OCI-LY7 (cell line): ENCODE data around the gene TEX44. TPM values are rescaled to one million over a fixed set of nuclear protein-coding genes. Genes with fewer than 3 reads are reported as not detected.
A peak's percentile ranks its signal among the peaks of the same experiment; 100 is the strongest.

Source experiments
- BruUV-seq: library from RNA; stranded (reverse); fragments of 400-500 nt; replicated peaks from 2 replicates; lab custom pipeline; 2021; lab: Mats Ljungman, UMichigan
- CTCF ChIA-PET: fragments of 300-600 bp; sonication (Branson Sonifier 250); formaldehyde crosslinking; loops from one replicate; lab custom pipeline; 2022; ENCODE audit warnings: antibody characterized with exemption; ENCODE audit not compliant: unreplicated experiment; lab: Charles Lee
- POLR2A ChIA-PET: fragments of 300-600 bp; sonication (Branson Sonifier 250); formaldehyde crosslinking; loops from one replicate; lab custom pipeline; 2022; ENCODE audit warnings: antibody characterized with exemption; lab: Charles Lee
- DNase-seq: peaks from one replicate; pipeline ENCODE4 v3.0.0-alpha.2; 2015; ENCODE audit warnings: low spot score
- H2AFZ ChIP-seq: fragments of 200-600 bp; sonication (generic), shearing (Covaris generic); 2 replicates; pipeline ENCODE4 v1.6.1; 2014; ENCODE audit warnings: mild to moderate bottlenecking, antibody characterized with exemption, low read length, moderate library complexity
- H3K27ac ChIP-seq: fragments of 200-600 bp; sonication (generic); 2 replicates; pipeline ENCODE4 v1.5.1; 2014; ENCODE audit warnings: mixed run types, low read depth, mild to moderate bottlenecking, moderate library complexity, low read length, inconsistent platforms; ENCODE audit not compliant: poor library complexity, severe bottlenecking
- H3K36me3 ChIP-seq: fragments of 200-600 bp; sonication (generic); 2 replicates; pipeline ENCODE4 v1.6.1; 2014; ENCODE audit warnings: mild to moderate bottlenecking, antibody characterized with exemption, low read length, moderate library complexity, mixed read lengths; ENCODE audit not compliant: insufficient read depth
- H3K4me1 ChIP-seq: fragments of 200-600 bp; sonication (generic); 2 replicates; pipeline ENCODE4 v1.5.1; 2014; ENCODE audit warnings: mild to moderate bottlenecking, low read length; ENCODE audit not compliant: insufficient read depth, poor library complexity, severe bottlenecking
- H3K4me2 ChIP-seq: fragments of 200-600 bp; sonication (generic); 2 replicates; pipeline ENCODE4 v1.6.1; 2014; ENCODE audit warnings: mild to moderate bottlenecking, low read length
- H3K4me3 ChIP-seq: fragments of 200-600 bp; sonication (generic); 2 replicates; pipeline ENCODE4 v1.5.1; 2014; ENCODE audit warnings: mild to moderate bottlenecking, low read depth, low read length; ENCODE audit not compliant: poor library complexity, severe bottlenecking
- H3K79me2 ChIP-seq: fragments of 200-600 bp; sonication (generic); 2 replicates; pipeline ENCODE4 v1.6.1; 2016; ENCODE audit warnings: low read depth, mild to moderate bottlenecking, low read length, moderate library complexity, mixed read lengths; ENCODE audit not compliant: insufficient read depth
- H3K9me2 ChIP-seq: fragments of 200-600 bp; sonication (generic); 2 replicates; pipeline ENCODE4 v1.6.1; 2016; ENCODE audit warnings: mild to moderate bottlenecking, low read length, mixed read lengths; ENCODE audit not compliant: insufficient read depth
- H3K9me3 ChIP-seq: fragments of 200-600 bp; sonication (generic); 2 replicates; pipeline ENCODE4 v1.6.1; 2014; ENCODE audit warnings: mild to moderate bottlenecking, mixed run types, low read length, mixed read lengths
- H4K20me1 ChIP-seq: fragments of 200-600 bp; sonication (generic); 2 replicates; pipeline ENCODE4 v1.6.1; 2014; ENCODE audit warnings: mild to moderate bottlenecking, antibody characterized with exemption, low read length, moderate library complexity, mixed read lengths; ENCODE audit not compliant: insufficient read depth
- CTCF ChIP-seq: fragments of 200-600 bp; sonication (generic); conservative IDR thresholded peaks from 2 replicates; pipeline ENCODE4 v1.5.1; 2014; ENCODE audit warnings: mild to moderate bottlenecking, antibody characterized with exemption, low read length, moderate library complexity, mixed read lengths
- EZH2phosphoT487 ChIP-seq: fragments of 200-600 bp; sonication (generic); IDR thresholded peaks from 2 replicates; pipeline ENCODE4 v1.6.1; 2018; ENCODE audit warnings: low read depth, borderline replicate concordance, mild to moderate bottlenecking, mixed run types, antibody characterized with exemption, low read length, moderate library complexity, mixed read lengths
- intact Hi-C: fragments of 100-400 bp; cut with micrococcal nuclease; formaldehyde crosslinking; loops from one replicate; pipeline ENCODE4 v1.10.0; 2022; ENCODE audit not compliant: unreplicated experiment
- total RNA-seq, 2 experiments: library from RNA; depleted of rRNA in 1 of 2; stranded (reverse); fragments of >200 nt in 1 of 2; shearing (Covaris generic) in 1 of 2; gene quantifications; 2 replicates each; pipeline ENCODE4 v1.2.3, GENCODE V29; 2014 to 2022

TEX44 gene
- total RNA-seq, 2 experiments from 2014 or later = not detected

- POLR2A ChIA-PET = interaction anchor here (0.5 to 0.9 kb wide), 2 partner anchors 43 to 51 kb away, joined by 3 to 8 read pairs; no protein-coding TSS in a partner anchor
- H3K36me3 ChIP-seq = no peaks in the 10 kb centered on the region
- H3K4me3 ChIP-seq = no peak overlapping the region
- H4K20me1 ChIP-seq = no peaks in the 10 kb centered on the region
- no peak overlapping the region for H3K27ac ChIP-seq
- DNase-seq = no peak
- H2AFZ ChIP-seq = no peak overlapping the region
- no peaks in the 10 kb centered on the region for H3K79me2 ChIP-seq
- no peak overlapping the region for H3K4me2 ChIP-seq
- no peaks in the 10 kb centered on the region for H3K9me2 ChIP-seq
- no peaks in the 10 kb centered on the region for H3K9me3 ChIP-seq
- intact Hi-C loops = no loop called here
- CTCF ChIA-PET = no interaction called here
- BruUV-seq = no TSS peak
- no peak for TF ChIP-seq CTCF
- TF ChIP-seq EZH2phosphoT487 = no peak
- H3K4me1 ChIP-seq = peaks cover 66% of the 10 kb centered on the region
Observed at GRCh38 chr2:231606941-231607340, 14.3 kb downstream of the TEX44 start.

GRCh38 chr2:231611273-231612108, 18.8 kb downstream of the TEX44 start:
- intact Hi-C loops = loop anchor here (1.0 to 5.0 kb wide), 4 partner anchors 37 to 291 kb away; no protein-coding TSS in a partner anchor
- BruUV-seq = no TSS peak
- Histone ChIP-seq H3K9me3 (no peaks in the 10 kb centered on the region), H3K27ac (peak overlapping the region; percentile 99), H3K4me1 (peaks cover 67% of the 10 kb centered on the region), H3K36me3 (no peaks in the 10 kb centered on the region), H4K20me1 (no peaks in the 10 kb centered on the region), H3K4me3 (no peak overlapping the region), H3K79me2 (no peaks in the 10 kb centered on the region), H3K4me2 (peak overlapping the region; percentile 94), H3K9me2 (no peaks in the 10 kb centered on the region), H2AFZ (peak overlapping the region; percentile 44; the same call in 1 of the 2 replicates)
- peak; percentile 77 for TF ChIP-seq CTCF
- TF ChIP-seq EZH2phosphoT487 = no peak
- POLR2A ChIA-PET = interaction anchor here (0.6 to 5.9 kb wide), 10 partner anchors 10 to 174 kb away, joined by 3 to 201 read pairs (median 3); no protein-coding TSS in a partner anchor
- DNase-seq = peak; percentile 67
- CTCF ChIA-PET = interaction anchor here (0.6 to 8.5 kb wide), 8 partner anchors 10 to 318 kb away, joined by 3 to 136 read pairs (median 3); no protein-coding TSS in a partner anchor
